ENCODE results near the gene GALP. TPM values are rescaled to one million over a fixed set of nuclear protein-coding genes. Genes with fewer than 3 reads are reported as not detected.

GALP gene
- total RNA-seq, 4 donors from 2014 or later: not detected

DNA sequence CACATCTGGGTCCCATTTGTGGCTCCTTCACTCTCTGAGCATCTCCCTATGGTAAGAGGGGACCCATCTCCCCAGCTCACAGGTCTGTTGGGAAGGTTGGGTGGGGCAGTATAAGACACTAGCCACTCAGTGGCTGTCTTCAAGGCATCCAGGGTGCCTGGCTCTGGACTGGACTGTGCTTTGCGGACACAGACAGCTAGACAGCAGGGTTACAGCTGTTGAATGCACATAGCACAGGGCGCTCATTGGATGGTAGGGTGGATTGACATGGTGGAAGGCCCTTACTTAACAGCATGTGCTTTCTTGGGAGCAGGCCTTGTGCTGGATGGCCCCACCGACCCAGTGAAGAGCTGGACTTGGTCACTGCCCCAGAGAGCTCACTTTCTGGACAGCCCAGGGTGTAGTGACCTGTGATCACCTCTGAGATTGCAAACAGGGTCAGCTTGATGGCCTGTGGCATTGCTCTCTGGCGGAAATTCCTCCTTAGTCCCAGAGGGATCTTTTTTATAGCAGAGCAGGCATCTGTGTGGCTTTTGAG, 32.8 kb upstream of the GALP start:
- Histone ChIP-seq H3K27me3 (no peaks in the 10 kb centered on the region), H3K9me3 (no peaks in the 10 kb centered on the region), H3K36me3 (peaks cover 0 to 27% of the 10 kb centered on the region in 2 donors), H3K4me3 (no peak overlapping the region), H3K27ac (peak overlapping the region in 3 of 4 donors; percentile 89 to 98 (median 94)), H3K4me1 (peaks cover 0 to 53% (median 7%) of the 10 kb centered on the region in 3 donors)
- TF ChIP-seq EP300 (IDR thresholded peaks at IDR 0.05) (no peak), POLR2AphosphoS5 (IDR thresholded peaks at IDR 0.05) (no peak), POLR2A (IDR thresholded peaks at IDR 0.05) (no peak)
- TF ChIP-seq, protein P1, sequence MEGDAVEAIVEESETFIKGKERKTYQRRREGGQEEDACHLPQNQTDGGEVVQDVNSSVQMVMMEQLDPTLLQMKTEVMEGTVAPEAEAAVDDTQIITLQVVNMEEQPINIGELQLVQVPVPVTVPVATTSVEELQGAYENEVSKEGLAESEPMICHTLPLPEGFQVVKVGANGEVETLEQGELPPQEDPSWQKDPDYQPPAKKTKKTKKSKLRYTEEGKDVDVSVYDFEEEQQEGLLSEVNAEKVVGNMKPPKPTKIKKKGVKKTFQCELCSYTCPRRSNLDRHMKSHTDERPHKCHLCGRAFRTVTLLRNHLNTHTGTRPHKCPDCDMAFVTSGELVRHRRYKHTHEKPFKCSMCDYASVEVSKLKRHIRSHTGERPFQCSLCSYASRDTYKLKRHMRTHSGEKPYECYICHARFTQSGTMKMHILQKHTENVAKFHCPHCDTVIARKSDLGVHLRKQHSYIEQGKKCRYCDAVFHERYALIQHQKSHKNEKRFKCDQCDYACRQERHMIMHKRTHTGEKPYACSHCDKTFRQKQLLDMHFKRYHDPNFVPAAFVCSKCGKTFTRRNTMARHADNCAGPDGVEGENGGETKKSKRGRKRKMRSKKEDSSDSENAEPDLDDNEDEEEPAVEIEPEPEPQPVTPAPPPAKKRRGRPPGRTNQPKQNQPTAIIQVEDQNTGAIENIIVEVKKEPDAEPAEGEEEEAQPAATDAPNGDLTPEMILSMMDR (IDR thresholded peaks at IDR 0.05): no peak
- no peak for ATAC-seq
- no CpG with 5 or more reads among the region's 4 CpGs for WGBS, 2 donors (ENCODE audit: low coverage in 1 of 2)

DNA sequence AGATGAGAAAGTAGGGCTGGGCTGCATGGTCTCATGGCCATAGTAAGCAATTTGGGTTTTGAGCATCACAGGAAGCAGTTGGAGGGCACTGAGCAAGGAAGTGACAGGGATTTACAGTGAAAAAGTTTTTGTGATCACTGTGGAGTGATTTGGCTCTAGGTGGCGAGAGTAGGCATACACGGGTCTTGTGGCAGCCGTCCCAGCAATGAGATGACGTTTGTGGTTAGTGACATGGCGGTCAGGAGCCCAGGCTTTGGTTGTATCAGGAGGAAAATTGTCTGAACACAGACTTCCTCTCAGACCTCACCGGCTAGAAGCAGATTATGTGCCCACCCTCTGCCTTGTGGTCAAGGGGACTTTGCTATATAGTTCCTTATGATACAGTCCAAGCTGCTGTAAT, 31.4 kb upstream of the GALP start:
- Histone ChIP-seq H3K27me3 (no peaks in the 10 kb centered on the region), H3K4me1 (peaks cover 0 to 44% (median 7%) of the 10 kb centered on the region in 3 donors), H3K9me3 (no peaks in the 10 kb centered on the region), H3K27ac (no peak overlapping the region), H3K36me3 (peaks cover 0 to 39% of the 10 kb centered on the region in 2 donors), H3K4me3 (no peak overlapping the region)
- TF ChIP-seq, protein P1 (IDR thresholded peaks at IDR 0.05): no peak
- no peak for TF ChIP-seq EP300 (IDR thresholded peaks at IDR 0.05)
- TF ChIP-seq POLR2AphosphoS5 (IDR thresholded peaks at IDR 0.05): no peak
- no peak for TF ChIP-seq POLR2A (IDR thresholded peaks at IDR 0.05)
- no peak for ATAC-seq
- WGBS, 2 donors (ENCODE audit: low coverage in 1 of 2): 62 to 72% methylated on average over 5 to 6 of the region's 6 CpGs

DNA sequence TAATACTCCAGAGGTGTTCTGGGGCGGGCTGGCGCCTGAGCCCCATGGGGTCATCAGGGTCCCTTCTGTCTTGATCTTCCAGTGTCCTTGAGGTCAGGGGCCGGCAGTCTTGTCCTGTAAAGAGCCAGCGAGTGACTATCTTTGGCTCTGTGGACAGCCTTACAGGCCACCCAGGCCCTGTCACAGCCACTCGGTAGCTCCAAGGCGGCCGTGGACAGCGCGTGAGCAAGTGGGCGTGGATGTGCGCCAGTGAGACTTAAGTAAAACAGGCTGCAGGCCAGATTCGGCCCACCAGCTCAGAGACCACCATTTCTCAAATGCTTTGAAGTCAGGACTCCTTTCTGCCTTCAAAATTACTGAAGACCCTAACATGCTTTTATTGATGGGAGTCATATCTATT, 31.0 kb upstream of the GALP start:
- 87 to 93% methylated on average over 3 to 7 of the region's 12 CpGs for WGBS, 2 donors (ENCODE audit: low coverage in 1 of 2)
- H3K36me3 ChIP-seq: peaks cover 0 to 43% of the 10 kb centered on the region in 2 donors
- H3K4me1 ChIP-seq: peaks cover 0 to 39% (median 5%) of the 10 kb centered on the region in 3 donors
- ATAC-seq: no peak
- no peak overlapping the region for H3K27ac ChIP-seq
- TF ChIP-seq POLR2A (IDR thresholded peaks at IDR 0.05): no peak
- TF ChIP-seq, protein P1 (IDR thresholded peaks at IDR 0.05): no peak
- TF ChIP-seq POLR2AphosphoS5 (IDR thresholded peaks at IDR 0.05): no peak
- no peak for TF ChIP-seq EP300 (IDR thresholded peaks at IDR 0.05)
- no peaks in the 10 kb centered on the region for H3K9me3 ChIP-seq
- no peak overlapping the region for H3K4me3 ChIP-seq
- no peaks in the 10 kb centered on the region for H3K27me3 ChIP-seq

DNA sequence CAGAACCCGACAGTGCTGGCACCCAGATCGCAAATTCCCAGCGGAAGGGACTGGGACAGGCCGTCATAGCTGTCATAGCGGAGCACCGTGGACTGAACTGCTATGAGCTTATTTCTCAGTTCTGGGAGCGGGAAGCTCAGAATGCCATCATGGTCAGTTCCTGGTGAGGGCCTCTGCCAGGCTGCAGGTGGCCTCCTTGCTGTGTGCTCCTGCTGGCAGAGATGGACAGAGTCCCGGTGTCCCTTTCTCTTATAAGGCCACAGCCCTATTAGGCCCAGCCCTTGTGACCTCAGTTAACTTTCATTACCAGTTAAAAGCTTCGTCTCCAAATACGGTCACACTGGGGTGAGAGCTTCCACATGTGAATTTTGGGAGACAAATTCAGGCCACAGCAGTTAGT, 30.1 kb upstream of the GALP start:
- Histone ChIP-seq H3K4me3 (no peak overlapping the region), H3K4me1 (peaks cover 0 to 40% (median 0%) of the 10 kb centered on the region in 3 donors), H3K36me3 (peaks cover 0 to 45% of the 10 kb centered on the region in 2 donors), H3K27ac (no peak overlapping the region), H3K9me3 (no peaks in the 10 kb centered on the region), H3K27me3 (no peaks in the 10 kb centered on the region)
- WGBS, 2 donors (ENCODE audit: low coverage in 1 of 2): 82 to 89% methylated on average over 3 to 8 of the region's 10 CpGs
- ATAC-seq: no peak
- TF ChIP-seq POLR2A (IDR thresholded peaks at IDR 0.05): no peak
- TF ChIP-seq, protein P1 (IDR thresholded peaks at IDR 0.05): no peak
- no peak for TF ChIP-seq POLR2AphosphoS5 (IDR thresholded peaks at IDR 0.05)
- no peak for TF ChIP-seq EP300 (IDR thresholded peaks at IDR 0.05)

DNA sequence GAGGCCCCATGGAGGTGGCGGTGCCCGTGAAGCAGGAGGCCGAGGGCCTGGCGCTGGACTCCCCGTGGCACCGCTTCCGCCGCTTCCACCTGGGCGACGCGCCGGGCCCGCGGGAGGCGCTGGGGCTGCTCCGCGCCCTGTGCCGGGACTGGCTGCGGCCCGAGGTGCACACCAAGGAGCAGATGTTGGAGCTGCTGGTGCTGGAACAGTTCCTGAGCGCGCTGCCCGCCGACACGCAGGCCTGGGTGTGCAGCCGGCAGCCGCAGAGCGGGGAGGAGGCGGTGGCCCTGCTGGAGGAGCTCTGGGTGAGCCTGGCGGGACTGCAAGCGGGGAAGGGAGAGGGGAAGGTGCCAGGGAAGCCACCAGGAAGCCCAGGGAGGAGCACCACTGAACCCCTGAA, 28.9 kb upstream of the GALP start:
- TF ChIP-seq, protein P1 (IDR thresholded peaks at IDR 0.05): no peak
- TF ChIP-seq POLR2A (IDR thresholded peaks at IDR 0.05): no peak
- no peak for TF ChIP-seq POLR2AphosphoS5 (IDR thresholded peaks at IDR 0.05)
- TF ChIP-seq EP300 (IDR thresholded peaks at IDR 0.05): no peak
- Histone ChIP-seq H3K27me3 (no peaks in the 10 kb centered on the region), H3K27ac (no peak overlapping the region), H3K4me3 (no peak overlapping the region), H3K36me3 (peaks cover 0 to 45% of the 10 kb centered on the region in 2 donors), H3K4me1 (peaks cover 0 to 36% (median 0%) of the 10 kb centered on the region in 3 donors), H3K9me3 (no peaks in the 10 kb centered on the region)
- ATAC-seq: no peak
- 95% methylated on average over 3 of the region's 31 CpGs; no CpG with 5 or more reads in 1 of the 2 donors for WGBS, 2 donors (ENCODE audit: low coverage in 1 of 2)
